Breast epithelium (tissue), 4 donors: ENCODE measurements around the gene PRDX5. TPM values are rescaled to one million over a fixed set of nuclear protein-coding genes. Genes with fewer than 3 reads are reported as not detected.

Source experiments
- DNase-seq, 2 donors: peaks; one replicate each; pipeline ENCODE4 v3.0.0-alpha.2; 2019; ENCODE audit warnings: low spot score in 2 of 2
- H3K27ac ChIP-seq, 2 donors: fragments of 200-600 bp; sonication (generic) in 1 of 2; one replicate each; pipeline ENCODE4 v1.5.1; 2016 to 2019; ENCODE audit warnings: mild to moderate bottlenecking in 1 of 2
- H3K27me3 ChIP-seq, 2 donors: fragments of 200-600 bp; sonication (generic) in 1 of 2; one replicate each; pipeline versions ENCODE4 v1.5.1 to v1.6.0; 2017 to 2019; ENCODE audit warnings: control low read depth in 1 of 2, mild to moderate bottlenecking in 1 of 2
- H3K36me3 ChIP-seq: fragments of 200-600 bp; one replicate; pipeline ENCODE4 v1.5.1; 2019
- H3K4me1 ChIP-seq, 2 donors: fragments of 200-600 bp; sonication (generic); one replicate each; pipeline ENCODE4 v1.5.1; 2016 to 2019; ENCODE audit warnings: control low read depth in 1 of 2
- H3K4me3 ChIP-seq, 3 donors: fragments of 200-600 bp; sonication (generic); 1 replicate in 2 of 3; 2 replicates in 1 of 3; pipeline ENCODE4 v1.5.1; 2016 to 2019; ENCODE audit warnings: mild to moderate bottlenecking in 3 of 3, moderate library complexity in 2 of 3
- H3K9me3 ChIP-seq, 2 donors: fragments of 200-600 bp; sonication (generic) in 1 of 2; one replicate each; pipeline ENCODE4 v1.5.1; 2016 to 2019; ENCODE audit warnings: control low read depth in 1 of 2
- POLR2A ChIP-seq: fragments of 450-650 bp; IDR thresholded peaks from one replicate; pipeline ENCODE4 v1.6.1; 2016; ENCODE audit warnings: antibody characterized with exemption, mild to moderate bottlenecking, moderate library complexity
- POLR2AphosphoS5 ChIP-seq, 3 donors: sonication (generic); formaldehyde crosslinking; IDR thresholded peaks; one replicate each; pipeline ENCODE4 v1.6.1; 2017; ENCODE audit warnings: antibody characterized with exemption in 3 of 3
- intact Hi-C: fragments of 100-400 bp; cut with DNase I; formaldehyde crosslinking; loops from one replicate; pipeline ENCODE4 v1.15.1; 2023; ENCODE audit warnings: low total_unique reads
- total RNA-seq, 3 donors: library from RNA; depleted of rRNA; stranded (reverse); fragments of >200 nt; gene quantifications; one replicate each; pipeline ENCODE4 v1.1.0, GENCODE V29; 2016
- TF ChIP-seq, protein P1 (sequence below), 3 donors: fragments of 450-650 bp; IDR thresholded peaks; one replicate each; pipeline ENCODE4 v1.5.1; 2016 to 2017; ENCODE audit warnings: antibody characterized with exemption in 3 of 3, mild to moderate bottlenecking in 3 of 3, moderate library complexity in 3 of 3

The PRDX5 gene
- total RNA-seq, 3 donors from 2014 or later: 241 to 327 (median 262) TPM

DNA sequence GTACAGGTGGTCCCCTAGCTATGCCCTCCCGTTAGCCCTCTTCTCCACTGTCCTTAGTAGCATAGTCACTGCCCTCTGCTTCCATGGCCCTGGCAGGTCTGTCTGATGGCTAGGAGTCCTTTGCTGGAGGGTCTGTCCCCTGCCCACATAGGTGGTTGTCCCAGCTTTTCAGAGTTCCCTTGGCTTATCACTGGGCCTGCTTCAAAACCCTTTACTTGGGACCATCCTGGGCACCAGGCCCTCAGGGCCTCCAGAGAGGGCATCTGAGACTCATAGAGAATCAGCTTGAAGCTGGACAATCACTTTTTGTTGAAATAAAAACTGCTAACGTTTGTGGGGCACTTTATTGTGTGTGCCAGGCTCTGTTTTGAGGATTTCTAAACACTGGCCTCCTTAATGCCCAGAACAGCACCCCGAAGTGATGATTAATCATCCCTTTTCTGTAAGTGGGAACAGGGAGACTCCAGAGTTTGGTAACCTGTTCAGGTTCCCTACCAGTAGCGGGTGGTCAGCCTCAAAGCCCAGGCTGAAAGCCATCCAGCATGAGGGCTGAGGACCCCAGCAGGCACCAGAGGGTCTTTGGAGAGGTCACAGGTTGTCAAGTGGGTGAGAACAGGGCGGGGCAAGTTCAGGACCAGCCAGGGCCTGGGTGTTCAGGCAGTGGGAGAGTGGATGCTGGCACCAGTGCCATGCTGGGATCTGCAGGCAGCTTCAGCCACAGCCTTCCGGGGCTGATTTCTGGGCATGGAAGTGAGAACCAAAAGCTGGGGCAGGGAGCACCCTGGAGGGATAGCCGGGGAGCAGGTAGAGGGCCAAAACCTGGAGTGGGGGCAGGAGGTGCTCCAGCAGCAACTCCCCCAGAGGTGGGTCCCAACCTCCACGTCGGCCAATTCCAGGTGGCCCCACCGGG is 27.3 kb upstream of the PRDX5 start:
- intact Hi-C loops: no loop called here
- Histone ChIP-seq H3K36me3 (no peaks in the 10 kb centered on the region), H3K9me3 (no peaks in the 10 kb centered on the region), H3K27me3 (peaks cover 8 to 26% of the 10 kb centered on the region in 2 donors), H3K4me3 (peak overlapping the region in 1 of 3 donors; percentile 64), H3K27ac (no peak overlapping the region), H3K4me1 (peaks cover 14 to 17% of the 10 kb centered on the region in 2 donors)
- DNase-seq: no peak
- no peak for TF ChIP-seq POLR2A
- TF ChIP-seq POLR2AphosphoS5 (IDR thresholded peaks at IDR 0.05): no peak
- TF ChIP-seq, protein P1, sequence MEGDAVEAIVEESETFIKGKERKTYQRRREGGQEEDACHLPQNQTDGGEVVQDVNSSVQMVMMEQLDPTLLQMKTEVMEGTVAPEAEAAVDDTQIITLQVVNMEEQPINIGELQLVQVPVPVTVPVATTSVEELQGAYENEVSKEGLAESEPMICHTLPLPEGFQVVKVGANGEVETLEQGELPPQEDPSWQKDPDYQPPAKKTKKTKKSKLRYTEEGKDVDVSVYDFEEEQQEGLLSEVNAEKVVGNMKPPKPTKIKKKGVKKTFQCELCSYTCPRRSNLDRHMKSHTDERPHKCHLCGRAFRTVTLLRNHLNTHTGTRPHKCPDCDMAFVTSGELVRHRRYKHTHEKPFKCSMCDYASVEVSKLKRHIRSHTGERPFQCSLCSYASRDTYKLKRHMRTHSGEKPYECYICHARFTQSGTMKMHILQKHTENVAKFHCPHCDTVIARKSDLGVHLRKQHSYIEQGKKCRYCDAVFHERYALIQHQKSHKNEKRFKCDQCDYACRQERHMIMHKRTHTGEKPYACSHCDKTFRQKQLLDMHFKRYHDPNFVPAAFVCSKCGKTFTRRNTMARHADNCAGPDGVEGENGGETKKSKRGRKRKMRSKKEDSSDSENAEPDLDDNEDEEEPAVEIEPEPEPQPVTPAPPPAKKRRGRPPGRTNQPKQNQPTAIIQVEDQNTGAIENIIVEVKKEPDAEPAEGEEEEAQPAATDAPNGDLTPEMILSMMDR (IDR thresholded peaks at IDR 0.05): no peak

DNA sequence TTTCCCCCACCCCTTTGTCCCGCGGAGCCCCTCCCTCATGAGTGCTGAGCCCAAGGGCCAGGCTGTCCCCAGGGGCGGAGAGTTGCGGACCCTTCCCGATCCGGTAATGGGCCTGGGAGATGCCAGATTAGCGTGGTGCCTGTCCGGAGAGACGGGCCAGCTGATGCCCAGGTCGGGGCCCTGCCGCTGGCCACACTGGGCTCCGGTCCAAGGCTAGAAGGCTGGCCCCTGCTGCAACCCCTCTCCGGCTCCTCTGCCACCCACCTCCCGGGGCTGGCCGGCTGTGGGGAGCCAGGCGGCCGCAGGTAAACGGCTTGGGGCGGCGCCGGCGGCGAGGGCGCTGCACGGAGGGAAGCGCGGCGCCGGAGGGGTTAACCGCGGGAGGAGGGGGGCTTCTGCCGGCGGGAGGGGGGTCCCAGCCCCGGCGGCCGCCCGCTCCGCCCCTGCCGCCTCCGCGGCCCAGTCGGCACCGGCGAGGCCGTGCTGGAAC is 26.6 kb upstream of the PRDX5 start, which contains the start of gene KCNK4:
TSS of gene KCNK4 (plus strand) at position 41 of the 490 bp plus-strand sequence. CDS start 1,717 bp downstream, outside the sequence.
- no peaks in the 10 kb centered on the region for H3K36me3 ChIP-seq
- peak within 1 kb of the TSS; percentile 31 to 64 (median 50) for H3K4me3 ChIP-seq
- intact Hi-C loops: no loop called here
- peaks cover 14 to 15% of the 10 kb centered on the region in 2 donors for H3K4me1 ChIP-seq
- no peaks in the 10 kb centered on the region for H3K9me3 ChIP-seq
- no peak for DNase-seq
- H3K27me3 ChIP-seq: peaks cover 8 to 27% of the 10 kb centered on the region in 2 donors
- no peak within 1 kb of the TSS for H3K27ac ChIP-seq
- TF ChIP-seq POLR2AphosphoS5 (IDR thresholded peaks at IDR 0.05) (no peak), POLR2A (no peak)
- TF ChIP-seq, protein P1 (IDR thresholded peaks at IDR 0.05): no peak

DNA sequence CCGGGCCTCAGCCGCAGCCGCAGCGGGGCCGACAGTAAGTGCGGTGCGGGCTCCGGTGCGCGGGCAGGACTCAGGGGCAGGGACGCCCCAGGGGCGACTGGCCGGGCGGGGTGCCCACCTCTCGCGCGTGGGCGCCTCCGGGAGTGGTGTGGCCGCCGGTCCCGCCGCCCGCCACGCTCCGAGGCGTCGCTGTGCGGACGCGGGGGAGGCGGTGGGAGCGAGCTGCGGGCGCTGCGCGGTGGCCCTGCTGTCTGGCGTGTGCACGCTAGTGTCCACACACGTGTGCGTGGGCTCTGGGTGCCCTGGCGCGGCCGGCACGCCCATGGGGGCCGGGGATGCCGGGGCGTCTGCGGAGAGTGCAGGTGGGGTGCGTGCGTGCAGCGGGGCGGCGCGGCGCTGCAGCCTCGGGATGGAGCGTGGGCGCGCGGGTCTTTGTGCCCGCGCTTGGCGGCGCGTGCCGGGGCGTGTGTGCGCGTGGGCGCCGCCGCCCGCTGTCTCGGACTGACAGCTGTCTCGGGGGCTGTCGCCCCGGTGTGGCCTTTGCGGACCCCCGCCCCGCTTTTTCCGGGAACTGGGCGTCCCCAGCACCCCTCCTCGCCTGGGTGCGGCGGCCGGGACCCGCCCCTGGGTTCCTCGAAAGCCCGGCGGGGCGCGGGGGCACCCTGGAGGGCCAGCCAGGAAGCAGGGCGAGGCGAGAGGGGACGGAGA is 26.0 kb upstream of the PRDX5 start:
- Histone ChIP-seq H3K4me3 (peak overlapping the region; percentile 31 to 64 (median 50)), H3K9me3 (no peaks in the 10 kb centered on the region), H3K27me3 (peaks cover 8 to 33% of the 10 kb centered on the region in 2 donors), H3K4me1 (peaks cover 10 to 14% of the 10 kb centered on the region in 2 donors), H3K36me3 (no peaks in the 10 kb centered on the region), H3K27ac (no peak overlapping the region)
- intact Hi-C loops: no loop called here
- no peak for TF ChIP-seq POLR2AphosphoS5 (IDR thresholded peaks at IDR 0.05)
- no peak for DNase-seq

DNA sequence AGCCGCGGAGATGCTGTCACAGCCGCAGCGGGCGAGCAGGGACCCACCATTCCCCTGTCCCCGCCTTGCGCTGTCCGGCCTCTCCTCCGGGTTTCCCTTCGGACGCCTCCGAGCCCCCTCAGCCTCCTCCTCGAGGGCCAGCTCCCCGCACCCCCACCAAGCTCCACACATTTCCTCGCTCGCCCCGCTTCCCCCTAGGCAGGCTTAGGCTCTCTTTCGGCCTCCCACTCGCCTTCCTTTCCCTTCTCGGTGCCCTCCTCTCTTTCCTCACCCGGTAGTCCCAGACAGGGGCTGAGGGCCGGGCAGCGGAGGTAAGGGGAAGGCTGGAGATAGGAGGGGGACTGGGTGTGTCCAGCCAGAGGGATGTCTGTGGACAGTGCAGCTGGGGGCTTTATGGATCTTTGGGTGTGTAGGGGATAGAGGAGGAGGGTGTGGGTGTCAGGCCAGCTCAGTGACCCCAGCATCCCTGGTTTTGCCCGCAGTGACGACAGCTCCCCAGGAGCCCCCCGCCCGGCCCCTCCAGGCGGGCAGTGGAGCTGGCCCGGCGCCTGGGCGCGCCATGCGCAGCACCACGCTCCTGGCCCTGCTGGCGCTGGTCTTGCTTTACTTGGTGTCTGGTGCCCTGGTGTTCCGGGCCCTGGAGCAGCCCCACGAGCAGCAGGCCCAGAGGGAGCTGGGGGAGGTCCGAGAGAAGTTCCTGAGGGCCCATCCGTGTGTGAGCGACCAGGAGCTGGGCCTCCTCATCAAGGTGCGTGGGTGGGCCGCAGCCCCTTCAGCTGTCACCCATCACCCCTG is 25.3 kb upstream of the PRDX5 start:
- TF ChIP-seq, protein P1 (IDR thresholded peaks at IDR 0.05): no peak
- no peak for TF ChIP-seq POLR2A
- H3K9me3 ChIP-seq: no peaks in the 10 kb centered on the region
- peaks cover 10 to 14% of the 10 kb centered on the region in 2 donors for H3K4me1 ChIP-seq
- intact Hi-C loops: no loop called here
- no peaks in the 10 kb centered on the region for H3K36me3 ChIP-seq
- DNase-seq: no peak
- H3K27me3 ChIP-seq: peaks cover 8 to 41% of the 10 kb centered on the region in 2 donors
- no peak overlapping the region for H3K27ac ChIP-seq
- peak overlapping the region; percentile 31 to 64 (median 50) for H3K4me3 ChIP-seq

DNA sequence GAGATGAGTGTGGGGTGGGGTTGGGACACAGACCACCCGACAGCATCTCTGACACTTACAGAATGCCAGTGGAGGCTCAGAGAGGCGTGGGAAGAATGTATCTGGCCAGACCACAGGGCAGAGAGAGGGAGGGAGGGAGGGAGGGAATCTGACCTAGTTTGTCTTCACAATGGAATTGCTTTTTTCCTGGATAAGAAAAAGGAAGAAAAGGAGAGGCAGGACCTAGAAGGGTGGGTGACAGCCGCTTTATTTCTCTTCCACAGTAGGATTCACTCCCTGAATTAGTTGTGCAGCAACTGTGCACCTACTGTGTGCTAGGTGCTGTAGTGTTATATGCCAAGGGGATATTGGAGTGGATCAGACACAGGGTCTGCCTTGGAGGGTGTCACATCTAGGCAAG is 23.1 kb upstream of the PRDX5 start:
- H3K4me1 ChIP-seq: peaks cover 13 to 22% of the 10 kb centered on the region in 2 donors
- no peak overlapping the region for H3K27ac ChIP-seq
- DNase-seq: no peak
- TF ChIP-seq POLR2A (no peak), POLR2AphosphoS5 (IDR thresholded peaks at IDR 0.05) (no peak)
- TF ChIP-seq, protein P1 (IDR thresholded peaks at IDR 0.05): no peak
- no peaks in the 10 kb centered on the region for H3K9me3 ChIP-seq
- H3K4me3 ChIP-seq: no peak overlapping the region
- no peaks in the 10 kb centered on the region for H3K36me3 ChIP-seq
- intact Hi-C loops: no loop called here
- H3K27me3 ChIP-seq: peaks cover 11 to 55% of the 10 kb centered on the region in 2 donors
